Measurements from ENCODE around the gene PSIP1.

Gene PSIP1

GRCh38 chr9:15510789-15511575 is at the start of gene PSIP1:
PSIP1 (minus strand) TSS chr9:15510970; CDS start chr9:15510188, 782 bp downstream.
- H3K9me3 ChIP-seq (ENCODE audit: control insufficient read depth, insufficient read depth, low read length), result no peaks in the 10 kb centered on the region
- peak within 1 kb of the TSS; percentile 82 for H3K27ac ChIP-seq (ENCODE audit: low read depth, low read length)
- H3K4me3 ChIP-seq (ENCODE audit: low read length), result peak within 1 kb of the TSS; percentile 78
- H3K79me2 ChIP-seq (ENCODE audit: control insufficient read depth, low read length), result peaks cover 48% of the 10 kb centered on the region
- H3K4me2 ChIP-seq (ENCODE audit: low read length), result peak within 1 kb of the TSS; percentile 77
- H3K4me1 ChIP-seq (ENCODE audit: control insufficient read depth, low read length), result peaks cover 59% of the 10 kb centered on the region
- H3K27me3 ChIP-seq (ENCODE audit: control insufficient read depth, low read length), result no peaks in the 10 kb centered on the region
- peaks cover 15% of the 10 kb centered on the region for H3F3A ChIP-seq (ENCODE audit: control insufficient read depth, insufficient read depth)
- TF ChIP-seq EZH2phosphoT487 (IDR thresholded peaks at IDR 0.05; ENCODE audit: borderline replicate concordance, low read length), result no peak
- TF ChIP-seq, protein P1, sequence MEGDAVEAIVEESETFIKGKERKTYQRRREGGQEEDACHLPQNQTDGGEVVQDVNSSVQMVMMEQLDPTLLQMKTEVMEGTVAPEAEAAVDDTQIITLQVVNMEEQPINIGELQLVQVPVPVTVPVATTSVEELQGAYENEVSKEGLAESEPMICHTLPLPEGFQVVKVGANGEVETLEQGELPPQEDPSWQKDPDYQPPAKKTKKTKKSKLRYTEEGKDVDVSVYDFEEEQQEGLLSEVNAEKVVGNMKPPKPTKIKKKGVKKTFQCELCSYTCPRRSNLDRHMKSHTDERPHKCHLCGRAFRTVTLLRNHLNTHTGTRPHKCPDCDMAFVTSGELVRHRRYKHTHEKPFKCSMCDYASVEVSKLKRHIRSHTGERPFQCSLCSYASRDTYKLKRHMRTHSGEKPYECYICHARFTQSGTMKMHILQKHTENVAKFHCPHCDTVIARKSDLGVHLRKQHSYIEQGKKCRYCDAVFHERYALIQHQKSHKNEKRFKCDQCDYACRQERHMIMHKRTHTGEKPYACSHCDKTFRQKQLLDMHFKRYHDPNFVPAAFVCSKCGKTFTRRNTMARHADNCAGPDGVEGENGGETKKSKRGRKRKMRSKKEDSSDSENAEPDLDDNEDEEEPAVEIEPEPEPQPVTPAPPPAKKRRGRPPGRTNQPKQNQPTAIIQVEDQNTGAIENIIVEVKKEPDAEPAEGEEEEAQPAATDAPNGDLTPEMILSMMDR (IDR thresholded peaks at IDR 0.05; ENCODE audit: low read depth, low read length, poor library complexity, severe bottlenecking), result no peak
- peaks cover 20% of the 10 kb centered on the region for H4K20me1 ChIP-seq (ENCODE audit: control insufficient read depth, insufficient read depth, low read depth, low read length)
- no peaks in the 10 kb centered on the region for H3K9me2 ChIP-seq (replicated peaks; ENCODE audit: control insufficient read depth, low read length)
- peaks cover 45% of the 10 kb centered on the region for H3K36me3 ChIP-seq (ENCODE audit: control insufficient read depth, low read length)

DNA sequence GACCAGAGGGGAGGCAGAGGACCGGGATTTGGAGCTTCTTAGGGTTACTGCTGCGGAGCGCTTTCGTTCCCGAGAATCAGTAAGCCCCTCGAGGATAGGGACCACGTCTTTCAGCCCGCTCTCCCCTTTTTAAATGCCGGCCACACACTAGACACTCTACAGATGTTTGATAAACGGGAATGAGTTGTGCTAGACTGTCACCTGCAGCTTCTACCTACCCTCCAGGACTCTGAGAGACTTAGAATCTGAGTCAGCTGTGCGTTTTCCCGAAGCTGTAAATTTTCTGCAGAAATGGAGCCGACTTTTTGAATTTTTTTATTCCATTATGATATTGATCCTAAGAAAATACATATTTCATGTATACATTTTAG is 42.7 kb upstream of the PSIP1 start:
- H3K4me2 ChIP-seq (ENCODE audit: low read length), result peak overlapping the region; percentile 82
- H3K27me3 ChIP-seq (ENCODE audit: control insufficient read depth, low read length), result no peaks in the 10 kb centered on the region
- peaks cover 18% of the 10 kb centered on the region for H3K36me3 ChIP-seq (ENCODE audit: control insufficient read depth, low read length)
- H3K9me3 ChIP-seq (ENCODE audit: control insufficient read depth, insufficient read depth, low read length), result no peaks in the 10 kb centered on the region
- peak overlapping the region; percentile 97 for H3K27ac ChIP-seq (ENCODE audit: low read depth, low read length)
- no peaks in the 10 kb centered on the region for H3K9me2 ChIP-seq (replicated peaks; ENCODE audit: control insufficient read depth, low read length)
- H3K79me2 ChIP-seq (ENCODE audit: control insufficient read depth, low read length), result peaks cover 19% of the 10 kb centered on the region
- no peak for TF ChIP-seq EZH2phosphoT487 (IDR thresholded peaks at IDR 0.05; ENCODE audit: borderline replicate concordance, low read length)
- TF ChIP-seq, protein P1 (IDR thresholded peaks at IDR 0.05; ENCODE audit: low read depth, low read length, poor library complexity, severe bottlenecking), result no peak
- peak overlapping the region; percentile 91 for H3K4me3 ChIP-seq (ENCODE audit: low read length)
- H4K20me1 ChIP-seq (ENCODE audit: control insufficient read depth, insufficient read depth, low read depth, low read length), result no peaks in the 10 kb centered on the region
- H3F3A ChIP-seq (ENCODE audit: control insufficient read depth, insufficient read depth), result peaks cover 20% of the 10 kb centered on the region
- H3K4me1 ChIP-seq (ENCODE audit: control insufficient read depth, low read length), result peaks cover 29% of the 10 kb centered on the region

GRCh38 chr9:15552636-15553527 is 42.1 kb upstream of the PSIP1 start, which contains the start of gene CCDC171:
CCDC171 (plus strand) TSS chr9:15553043; CDS start chr9:15564089, 11,046 bp downstream.
- H3K4me2 ChIP-seq (ENCODE audit: low read length), result peak within 1 kb of the TSS; percentile 82
- TF ChIP-seq, protein P1 (IDR thresholded peaks at IDR 0.05; ENCODE audit: low read depth, low read length, poor library complexity, severe bottlenecking), result no peak
- TF ChIP-seq EZH2phosphoT487 (IDR thresholded peaks at IDR 0.05; ENCODE audit: borderline replicate concordance, low read length), result no peak
- H3K79me2 ChIP-seq (ENCODE audit: control insufficient read depth, low read length), result peaks cover 19% of the 10 kb centered on the region
- H3F3A ChIP-seq (ENCODE audit: control insufficient read depth, insufficient read depth), result peaks cover 20% of the 10 kb centered on the region
- H4K20me1 ChIP-seq (ENCODE audit: control insufficient read depth, insufficient read depth, low read depth, low read length), result no peaks in the 10 kb centered on the region
- peaks cover 18% of the 10 kb centered on the region for H3K36me3 ChIP-seq (ENCODE audit: control insufficient read depth, low read length)
- no peaks in the 10 kb centered on the region for H3K9me3 ChIP-seq (ENCODE audit: control insufficient read depth, insufficient read depth, low read length)
- peak within 1 kb of the TSS; percentile 91 for H3K4me3 ChIP-seq (ENCODE audit: low read length)
- no peaks in the 10 kb centered on the region for H3K27me3 ChIP-seq (ENCODE audit: control insufficient read depth, low read length)
- H3K4me1 ChIP-seq (ENCODE audit: control insufficient read depth, low read length), result peaks cover 29% of the 10 kb centered on the region
- H3K27ac ChIP-seq (ENCODE audit: low read depth, low read length), result peak within 1 kb of the TSS; percentile 97
- no peaks in the 10 kb centered on the region for H3K9me2 ChIP-seq (replicated peaks; ENCODE audit: control insufficient read depth, low read length)
